MM.1S (cell line): ENCODE results near the gene GRP.

Source experiments
- DNase-seq: peaks from one replicate; pipeline ENCODE4 v3.0.0-alpha.2; 2015
- H2AFZ ChIP-seq: fragments of 300-600 bp; sonication (generic); 2 replicates; pipeline ENCODE4 v1.6.0; 2016; ENCODE audit warnings: antibody characterized with exemption, low read length
- H3F3A ChIP-seq: fragments of 300-600 bp; sonication (generic); 2 replicates; pipeline ENCODE4 v1.6.1; 2016; ENCODE audit warnings: mild to moderate bottlenecking, antibody characterized with exemption, low read length, moderate library complexity, mixed read lengths; ENCODE audit not compliant: insufficient read depth
- H3K27ac ChIP-seq: fragments of 300-600 bp; sonication (generic); 2 replicates; pipeline ENCODE4 v1.5.1; 2016; ENCODE audit warnings: mild to moderate bottlenecking, low read length
- H3K27me3 ChIP-seq: fragments of 300-600 bp; sonication (generic); replicated peaks from 2 replicates; pipeline ENCODE4 v1.6.0; 2016; ENCODE audit warnings: low read length; ENCODE audit not compliant: insufficient read depth
- H3K36me3 ChIP-seq: fragments of 300-600 bp; sonication (generic); replicated peaks from 2 replicates; pipeline ENCODE4 v1.6.1; 2016; ENCODE audit warnings: mild to moderate bottlenecking, low read length, mixed read lengths; ENCODE audit not compliant: insufficient read depth
- H3K4me1 ChIP-seq: fragments of 300-600 bp; sonication (generic); 2 replicates; pipeline ENCODE4 v1.6.1; 2016; ENCODE audit warnings: low read length, mixed read lengths
- H3K4me2 ChIP-seq: fragments of 300-600 bp; sonication (generic); 2 replicates; pipeline ENCODE4 v1.6.0; 2016; ENCODE audit warnings: low read depth, low read length
- H3K4me3 ChIP-seq: fragments of 300-600 bp; sonication (generic); 2 replicates; pipeline ENCODE4 v1.5.1; 2016; ENCODE audit warnings: low read length, mixed read lengths
- H3K79me2 ChIP-seq: fragments of 300-600 bp; sonication (generic); 2 replicates; pipeline ENCODE4 v1.6.1; 2016; ENCODE audit warnings: mixed run types, low read length, mixed read lengths
- H3K9ac ChIP-seq: fragments of 300-600 bp; sonication (generic); 2 replicates; pipeline ENCODE4 v1.6.1; 2016; ENCODE audit warnings: low read length, mixed read lengths
- H3K9me2 ChIP-seq: fragments of 300-600 bp; sonication (generic); replicated peaks from 2 replicates; pipeline ENCODE4 v1.6.1; 2016; ENCODE audit warnings: mild to moderate bottlenecking, low read length, mixed read lengths; ENCODE audit not compliant: insufficient read depth
- H3K9me3 ChIP-seq: fragments of 300-600 bp; sonication (generic); replicated peaks from 2 replicates; pipeline ENCODE4 v1.6.1; 2016; ENCODE audit warnings: mild to moderate bottlenecking, low read length, mixed read lengths; ENCODE audit not compliant: insufficient read depth
- H4K20me1 ChIP-seq: fragments of 300-600 bp; sonication (generic); 2 replicates; pipeline ENCODE4 v1.6.1; 2016; ENCODE audit warnings: mild to moderate bottlenecking, low read length, moderate library complexity, mixed read lengths; ENCODE audit not compliant: insufficient read depth
- CTCF ChIP-seq: fragments of 300-600 bp; sonication (generic); IDR thresholded peaks from 2 replicates; pipeline ENCODE4 v1.5.1; 2016; ENCODE audit warnings: antibody characterized with exemption, low read length, mixed read lengths
- EZH2 ChIP-seq: fragments of 300-600 bp; sonication (generic); optimal IDR thresholded peaks from 2 replicates; pipeline ENCODE3; 2017; ENCODE audit warnings: low read depth, mild to moderate bottlenecking, antibody characterized with exemption, low read length, mixed read lengths
- EZH2phosphoT487 ChIP-seq: fragments of 300-600 bp; sonication (generic); IDR thresholded peaks from 2 replicates; pipeline ENCODE4 v1.6.1; 2018; ENCODE audit warnings: antibody characterized with exemption, low read length

Gene GRP

DNA sequence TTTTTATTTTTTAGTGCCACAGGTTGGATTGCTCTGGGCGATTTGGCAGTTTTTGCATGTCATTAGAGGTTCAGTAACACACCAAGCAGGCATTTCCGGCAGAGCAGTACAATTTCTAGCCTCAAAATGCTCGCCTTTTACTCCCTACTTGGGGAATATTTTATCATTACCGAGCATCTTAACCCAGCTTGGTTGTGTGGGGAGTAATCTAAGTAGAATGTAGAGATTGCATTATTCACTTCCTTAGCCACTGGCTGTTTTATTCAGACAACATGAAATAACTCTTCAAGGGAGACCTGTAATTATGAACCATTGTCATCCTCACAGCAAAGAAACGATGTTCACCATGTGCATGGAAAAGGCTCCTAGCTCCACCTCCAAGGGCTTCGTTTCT, 13.1 kb downstream of the GRP start:
- H3K4me1 ChIP-seq, result no peaks in the 10 kb centered on the region
- no peaks in the 10 kb centered on the region for H3K9me2 ChIP-seq
- no peaks in the 10 kb centered on the region for H3K27me3 ChIP-seq
- no peaks in the 10 kb centered on the region for H3K79me2 ChIP-seq
- no peak for DNase-seq
- no peak overlapping the region for H3K4me3 ChIP-seq
- H3K9ac ChIP-seq, result no peak overlapping the region
- TF ChIP-seq CTCF (no peak), EZH2 (no peak), EZH2phosphoT487 (no peak)
- H3K9me3 ChIP-seq, result no peaks in the 10 kb centered on the region
- H3K36me3 ChIP-seq, result no peaks in the 10 kb centered on the region
- no peak overlapping the region for H3K27ac ChIP-seq
- H2AFZ ChIP-seq, result no peak overlapping the region
- H3F3A ChIP-seq, result no peaks in the 10 kb centered on the region
- no peak overlapping the region for H3K4me2 ChIP-seq
- no peaks in the 10 kb centered on the region for H4K20me1 ChIP-seq

DNA sequence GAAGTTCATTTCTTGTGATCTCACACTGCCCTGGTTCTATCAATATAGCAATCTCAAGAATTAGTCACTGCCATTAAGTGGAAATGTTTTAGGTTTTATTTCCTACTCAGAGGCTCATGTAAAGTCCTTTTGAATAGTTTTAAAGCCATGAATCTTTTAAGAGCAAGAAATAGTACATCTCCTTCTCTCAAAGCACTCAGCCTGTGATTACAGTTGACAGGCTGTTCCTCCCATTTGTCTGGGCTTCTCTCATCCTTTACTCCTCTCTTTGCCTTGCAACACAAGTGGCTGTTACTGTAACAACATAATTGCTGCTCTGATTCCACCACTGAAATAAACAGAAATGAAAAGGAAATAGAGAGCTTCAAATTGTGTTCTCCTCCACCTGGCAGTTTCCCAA, 18.4 kb downstream of the GRP start:
- Histone ChIP-seq H3K27me3 (no peaks in the 10 kb centered on the region), H3K4me2 (no peak overlapping the region), H4K20me1 (no peaks in the 10 kb centered on the region), H3K79me2 (no peaks in the 10 kb centered on the region), H3F3A (no peaks in the 10 kb centered on the region), H3K36me3 (no peaks in the 10 kb centered on the region), H3K9me3 (no peaks in the 10 kb centered on the region), H3K9me2 (no peaks in the 10 kb centered on the region), H3K9ac (no peak overlapping the region), H3K4me1 (no peaks in the 10 kb centered on the region), H3K4me3 (no peak overlapping the region), H2AFZ (no peak overlapping the region), H3K27ac (no peak overlapping the region)
- DNase-seq, result no peak
- TF ChIP-seq EZH2 (no peak), CTCF (no peak), EZH2phosphoT487 (no peak)

- Histone ChIP-seq H2AFZ (no peak overlapping the region), H3K9ac (no peak overlapping the region), H3K27ac (no peak overlapping the region), H3K4me1 (no peaks in the 10 kb centered on the region), H3F3A (no peaks in the 10 kb centered on the region), H3K79me2 (no peaks in the 10 kb centered on the region), H3K4me2 (no peak overlapping the region), H3K9me3 (no peaks in the 10 kb centered on the region), H3K4me3 (no peak overlapping the region), H3K36me3 (no peaks in the 10 kb centered on the region), H4K20me1 (no peaks in the 10 kb centered on the region), H3K27me3 (no peaks in the 10 kb centered on the region), H3K9me2 (no peaks in the 10 kb centered on the region)
- TF ChIP-seq CTCF (no peak), EZH2 (no peak), EZH2phosphoT487 (no peak)
- DNase-seq, result no peak
These were observed 19.7 kb downstream of the GRP start for GRCh38 chr18:59239642-59240041.

- no peaks in the 10 kb centered on the region for H3K4me1 ChIP-seq
- H3K4me3 ChIP-seq, result no peak overlapping the region
- H3K9me2 ChIP-seq, result no peaks in the 10 kb centered on the region
- H3K27me3 ChIP-seq, result no peaks in the 10 kb centered on the region
- H3K9ac ChIP-seq, result no peak overlapping the region
- no peaks in the 10 kb centered on the region for H3K9me3 ChIP-seq
- no peaks in the 10 kb centered on the region for H4K20me1 ChIP-seq
- no peak for TF ChIP-seq EZH2phosphoT487
- TF ChIP-seq EZH2, result no peak
- TF ChIP-seq CTCF, result no peak
- no peaks in the 10 kb centered on the region for H3K36me3 ChIP-seq
- no peak overlapping the region for H3K27ac ChIP-seq
- H3K4me2 ChIP-seq, result no peak overlapping the region
- no peak overlapping the region for H2AFZ ChIP-seq
- DNase-seq, result no peak
- no peaks in the 10 kb centered on the region for H3F3A ChIP-seq
- no peaks in the 10 kb centered on the region for H3K79me2 ChIP-seq
These were observed 22.9 kb downstream of the GRP start for GRCh38 chr18:59242906-59243305.
